ENCODE results near the gene GRIK3.

GRIK3 gene

DNA sequence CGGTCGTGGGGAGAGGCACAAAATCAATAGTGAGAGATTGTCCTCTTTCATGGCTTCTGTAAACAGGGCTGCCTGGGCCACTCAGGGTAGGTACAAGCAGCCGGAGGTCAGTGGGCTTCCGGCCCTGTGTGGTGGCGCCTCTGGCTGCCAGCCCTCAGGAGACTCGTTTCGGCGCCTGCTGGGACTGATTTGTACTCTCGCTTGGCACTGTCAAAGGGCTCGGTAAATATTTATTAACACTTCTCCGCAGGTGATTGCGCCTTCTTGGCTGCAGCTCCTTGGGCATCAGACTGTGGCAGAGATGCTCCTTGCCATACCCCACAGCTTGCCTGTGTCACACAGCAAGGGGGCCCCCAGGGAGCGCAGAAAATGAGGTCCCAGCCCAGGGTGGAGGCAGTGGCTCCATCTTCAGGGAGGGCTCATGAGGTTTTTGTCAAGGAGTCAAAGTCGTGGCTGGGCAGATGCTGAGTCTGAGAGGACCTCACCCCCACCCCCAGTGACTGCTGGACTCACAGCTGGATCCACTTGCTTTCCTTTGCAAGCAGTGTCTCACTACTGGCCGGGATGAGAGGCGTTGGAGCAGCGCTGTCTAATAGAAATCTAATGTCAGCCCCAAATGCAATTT lies 262.5 kb downstream of the GRIK3 start:
- no peak for TF ChIP-seq NFIC (IDR thresholded peaks at IDR 0.05)
- TF ChIP-seq CREB1 (IDR thresholded peaks at IDR 0.05; ENCODE audit: low read depth) = no peak
- no peak for TF ChIP-seq YY1 (IDR thresholded peaks at IDR 0.05; ENCODE audit: low read depth)
- no peak for TF ChIP-seq EGR1 (IDR thresholded peaks at IDR 0.05)
- TF ChIP-seq, protein P1, sequence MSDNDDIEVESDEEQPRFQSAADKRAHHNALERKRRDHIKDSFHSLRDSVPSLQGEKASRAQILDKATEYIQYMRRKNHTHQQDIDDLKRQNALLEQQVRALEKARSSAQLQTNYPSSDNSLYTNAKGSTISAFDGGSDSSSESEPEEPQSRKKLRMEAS (IDR thresholded peaks at IDR 0.05) = no peak
- no peak for TF ChIP-seq REST (IDR thresholded peaks at IDR 0.05; ENCODE audit: low read depth)
- no peak for TF ChIP-seq USF1 (IDR thresholded peaks at IDR 0.05)
- TF ChIP-seq CEBPB (IDR thresholded peaks at IDR 0.05) = no peak

- TF ChIP-seq YY1 (IDR thresholded peaks at IDR 0.05; ENCODE audit: low read depth) = no peak
- TF ChIP-seq TCF12 (IDR thresholded peaks at IDR 0.05; ENCODE audit: low read depth) = no peak
These were observed 263.1 kb downstream of the GRIK3 start for GRCh38 chr1:36771240-36771639.

DNA sequence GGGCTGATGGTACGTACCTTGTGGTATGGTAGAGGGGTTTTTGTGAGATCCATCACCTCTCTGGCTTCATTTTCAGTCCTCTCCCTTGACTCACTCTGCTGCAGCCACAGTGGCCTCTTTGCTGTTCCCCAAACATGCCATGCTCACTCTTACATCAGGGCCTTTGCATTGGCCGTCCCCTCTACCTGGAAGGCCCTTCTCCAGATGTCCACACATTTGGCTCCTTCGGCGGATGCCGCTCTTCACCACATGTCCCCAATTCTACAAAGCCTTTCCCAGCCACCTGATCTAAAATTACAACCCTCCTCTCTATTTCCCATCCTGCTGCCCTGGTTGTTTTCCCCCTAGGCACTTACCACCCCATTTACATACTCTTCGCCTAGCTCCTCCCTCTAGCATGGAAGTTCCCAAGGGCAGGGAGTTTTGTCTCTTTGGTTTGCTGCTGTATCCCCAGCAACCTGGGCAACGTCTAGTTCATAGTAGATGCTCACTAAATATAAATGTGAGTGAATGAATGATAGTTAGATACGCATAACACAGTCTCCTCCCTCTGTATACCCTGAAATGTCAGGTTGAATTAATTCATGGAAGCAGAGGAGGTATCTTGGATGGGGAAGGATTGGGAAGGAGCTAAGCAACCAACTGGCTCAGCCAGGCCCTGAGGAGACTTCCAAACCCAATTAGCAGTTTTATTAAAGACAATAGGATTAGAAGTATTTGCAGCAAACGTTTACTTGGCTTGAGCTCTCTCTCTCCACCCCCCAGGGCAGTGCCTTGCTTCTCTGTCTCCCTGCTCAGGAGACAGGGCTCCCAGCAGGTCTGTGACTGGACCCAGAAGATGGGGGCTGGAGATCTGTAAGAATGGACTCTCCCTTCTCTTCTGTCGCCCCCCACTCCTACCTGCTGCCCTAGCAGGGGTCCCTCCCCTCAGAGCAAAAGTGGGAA lies 264.2 kb downstream of the GRIK3 start:
- TF ChIP-seq TEAD4 (IDR thresholded peaks at IDR 0.05) = no peak
- no peak for TF ChIP-seq USF1 (IDR thresholded peaks at IDR 0.05)
- TF ChIP-seq CREB1 (IDR thresholded peaks at IDR 0.05; ENCODE audit: low read depth) = no peak
- TF ChIP-seq NFIC (IDR thresholded peaks at IDR 0.05) = no peak
- no peak for TF ChIP-seq CEBPB (IDR thresholded peaks at IDR 0.05)
- TF ChIP-seq REST (IDR thresholded peaks at IDR 0.05; ENCODE audit: low read depth) = no peak
- TF ChIP-seq TCF12 (IDR thresholded peaks at IDR 0.05; ENCODE audit: low read depth) = no peak
- TF ChIP-seq YY1 (IDR thresholded peaks at IDR 0.05; ENCODE audit: low read depth) = no peak
- no peak for TF ChIP-seq TAF1 (IDR thresholded peaks at IDR 0.05; ENCODE audit: low read depth)
- TF ChIP-seq EGR1 (IDR thresholded peaks at IDR 0.05) = no peak
- TF ChIP-seq, protein P1 (IDR thresholded peaks at IDR 0.05) = no peak
- no peak for TF ChIP-seq ZBTB7A (IDR thresholded peaks at IDR 0.05; ENCODE audit: low read depth)

DNA sequence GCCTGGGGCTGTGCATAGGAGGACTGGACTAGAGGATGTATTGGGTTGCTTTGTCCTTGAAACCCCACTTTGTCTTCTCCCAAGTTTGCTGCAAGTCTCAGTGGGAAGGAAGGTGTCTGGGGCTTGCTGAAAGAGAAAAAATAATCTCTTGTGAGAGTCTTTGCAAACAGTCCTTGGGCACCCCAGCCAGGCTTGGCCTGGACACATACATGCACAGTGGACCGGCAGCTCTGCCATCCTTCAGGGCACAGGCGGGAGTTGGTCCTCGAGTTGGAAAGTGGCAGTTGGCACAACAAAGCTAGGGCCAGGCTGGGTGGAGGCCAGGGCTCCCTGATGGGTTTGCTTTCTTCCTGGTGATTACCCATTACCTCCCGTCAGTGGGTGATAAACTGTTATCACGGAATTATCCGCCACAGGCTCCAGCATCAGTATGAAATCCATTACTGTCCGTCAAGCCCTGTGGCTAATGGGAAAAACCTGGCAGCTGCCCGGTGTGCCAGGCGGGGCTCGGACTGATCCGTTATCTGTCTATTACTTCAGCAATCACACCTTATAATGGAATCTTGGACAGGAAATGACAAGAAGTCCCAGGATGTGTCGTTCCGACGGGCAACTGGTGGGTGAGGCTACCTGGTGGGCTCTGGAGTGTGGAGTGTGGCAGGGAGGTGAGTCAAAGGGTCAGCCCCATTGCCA lies 265.7 kb downstream of the GRIK3 start:
- TF ChIP-seq USF1 (IDR thresholded peaks at IDR 0.05) (no peak), EGR1 (IDR thresholded peaks at IDR 0.05) (no peak), CEBPB (IDR thresholded peaks at IDR 0.05) (no peak), REST (IDR thresholded peaks at IDR 0.05; ENCODE audit: low read depth) (no peak), TCF12 (IDR thresholded peaks at IDR 0.05; ENCODE audit: low read depth) (no peak), NFIC (IDR thresholded peaks at IDR 0.05) (no peak), CREB1 (IDR thresholded peaks at IDR 0.05; ENCODE audit: low read depth) (no peak), ZBTB7A (IDR thresholded peaks at IDR 0.05; ENCODE audit: low read depth) (no peak), TEAD4 (IDR thresholded peaks at IDR 0.05) (no peak), TAF1 (IDR thresholded peaks at IDR 0.05; ENCODE audit: low read depth) (no peak), EP300 (IDR thresholded peaks at IDR 0.05; ENCODE audit: borderline replicate concordance) (no peak), FOXM1 (IDR thresholded peaks at IDR 0.05; ENCODE audit: borderline replicate concordance, low read depth) (no peak), YY1 (IDR thresholded peaks at IDR 0.05; ENCODE audit: low read depth) (no peak), RAD21 (IDR thresholded peaks at IDR 0.05; ENCODE audit: low read depth) (no peak)
- TF ChIP-seq, protein P1 (IDR thresholded peaks at IDR 0.05) = no peak
